Inferior parietal cortex (tissue), 1 donor: ENCODE results near the gene KRTAP4-7.
"Not testable (repeated sequence)": the region's sequence is repeated elsewhere in the genome, so short reads cannot be mapped to it uniquely, and the experiment has no call there.

Source experiments
- DNase-seq: peaks from one replicate; pipeline ENCODE4 v3.0.0-alpha.2; 2016; ENCODE audit errors: extremely low spot score

KRTAP4-7 gene

DNA sequence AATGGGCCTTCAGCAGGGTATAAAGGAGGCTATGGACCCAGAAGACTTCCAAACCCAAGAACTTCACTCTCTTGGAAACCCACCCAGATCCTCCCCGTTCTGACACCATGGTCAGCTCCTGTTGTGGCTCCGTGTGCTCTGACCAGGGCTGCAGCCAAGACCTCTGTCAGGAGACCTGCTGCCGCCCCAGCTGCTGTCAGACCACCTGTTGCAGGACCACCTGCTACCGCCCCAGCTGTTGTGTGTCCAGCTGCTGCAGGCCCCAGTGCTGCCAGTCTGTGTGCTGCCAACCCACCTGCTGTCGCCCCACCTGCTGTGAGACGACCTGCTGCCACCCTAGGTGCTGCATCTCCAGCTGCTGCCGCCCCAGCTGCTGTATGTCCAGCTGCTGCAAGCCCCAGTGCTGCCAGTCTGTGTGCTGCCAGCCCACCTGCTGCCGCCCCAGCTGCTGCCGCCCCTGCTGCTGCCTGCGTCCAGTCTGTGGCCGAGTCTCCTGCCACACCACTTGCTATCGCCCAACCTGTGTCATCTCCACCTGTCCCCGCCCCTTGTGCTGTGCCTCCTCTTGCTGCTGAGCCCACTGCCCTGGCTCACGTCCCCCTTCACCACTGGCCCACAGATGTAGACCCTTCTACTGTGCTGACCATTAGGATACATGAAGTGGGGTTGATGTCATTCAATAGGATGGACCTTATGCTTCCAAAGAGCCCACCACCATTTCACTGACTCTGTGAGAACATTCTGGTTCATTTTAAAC is at the start of gene KRTAP4-7:
KRTAP4-7 (plus strand) TSS at position 51 of the 757 bp plus-strand sequence; CDS start at position 108, 57 bp downstream.
- DNase-seq, result not testable (repeated sequence)

DNA sequence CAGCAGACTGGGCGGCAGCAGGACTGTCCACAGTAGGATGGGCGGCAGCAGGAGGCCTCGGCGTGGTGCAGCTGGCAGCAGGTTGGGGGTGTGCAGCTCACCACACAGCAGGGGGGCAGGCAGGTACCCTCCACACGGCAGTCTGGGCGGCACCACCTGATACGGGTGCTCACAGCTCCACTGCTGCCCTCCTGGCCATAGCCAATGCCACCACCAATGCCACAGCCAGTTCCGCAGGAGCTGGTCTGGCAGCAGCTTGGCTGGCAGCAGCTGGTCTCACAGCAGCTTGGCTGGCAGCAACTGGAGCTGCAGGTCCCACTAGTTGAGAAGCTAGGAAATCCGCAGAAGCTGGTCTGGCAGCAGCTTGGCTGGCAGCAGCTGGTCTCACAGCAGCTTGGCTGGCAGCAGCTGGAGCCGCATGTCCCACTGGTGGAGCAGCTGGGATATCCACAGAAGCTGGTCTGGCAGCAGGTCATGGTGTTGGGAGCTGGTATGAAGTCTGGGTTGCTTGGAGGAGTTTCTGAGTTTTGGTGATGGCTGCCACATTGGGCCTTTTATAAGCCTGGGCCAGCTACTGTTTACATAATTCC is 49.5 kb upstream of the KRTAP4-7 start, which contains the start of gene KRTAP1-3:
KRTAP1-3 (minus strand) TSS at position 529 of the 590 bp plus-strand sequence; CDS start at position 476, 53 bp downstream.
- not testable (repeated sequence) for DNase-seq

DNA sequence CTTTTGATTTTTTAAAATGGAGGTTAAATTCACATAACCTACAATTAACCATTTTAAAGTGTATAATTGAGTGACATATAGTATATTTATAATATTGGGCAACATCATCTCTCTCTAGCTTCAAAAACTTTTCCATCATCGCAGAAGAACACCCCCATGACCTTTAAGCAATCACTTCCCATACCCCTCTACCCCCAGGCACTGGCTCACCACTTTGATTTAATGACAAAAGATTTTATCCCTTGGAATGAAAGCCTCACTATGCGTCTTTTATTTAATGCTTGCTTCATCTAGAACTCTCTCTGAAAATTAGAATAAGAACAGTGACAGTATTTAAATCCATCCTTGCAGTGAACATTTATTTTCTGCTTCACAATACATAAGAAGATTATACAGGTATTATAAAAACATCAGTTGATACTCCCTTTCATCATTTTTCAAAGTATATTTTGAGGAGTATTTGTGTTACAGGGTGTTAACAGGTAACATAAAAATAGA is 46.0 kb upstream of the KRTAP4-7 start:
- no peak for DNase-seq

DNA sequence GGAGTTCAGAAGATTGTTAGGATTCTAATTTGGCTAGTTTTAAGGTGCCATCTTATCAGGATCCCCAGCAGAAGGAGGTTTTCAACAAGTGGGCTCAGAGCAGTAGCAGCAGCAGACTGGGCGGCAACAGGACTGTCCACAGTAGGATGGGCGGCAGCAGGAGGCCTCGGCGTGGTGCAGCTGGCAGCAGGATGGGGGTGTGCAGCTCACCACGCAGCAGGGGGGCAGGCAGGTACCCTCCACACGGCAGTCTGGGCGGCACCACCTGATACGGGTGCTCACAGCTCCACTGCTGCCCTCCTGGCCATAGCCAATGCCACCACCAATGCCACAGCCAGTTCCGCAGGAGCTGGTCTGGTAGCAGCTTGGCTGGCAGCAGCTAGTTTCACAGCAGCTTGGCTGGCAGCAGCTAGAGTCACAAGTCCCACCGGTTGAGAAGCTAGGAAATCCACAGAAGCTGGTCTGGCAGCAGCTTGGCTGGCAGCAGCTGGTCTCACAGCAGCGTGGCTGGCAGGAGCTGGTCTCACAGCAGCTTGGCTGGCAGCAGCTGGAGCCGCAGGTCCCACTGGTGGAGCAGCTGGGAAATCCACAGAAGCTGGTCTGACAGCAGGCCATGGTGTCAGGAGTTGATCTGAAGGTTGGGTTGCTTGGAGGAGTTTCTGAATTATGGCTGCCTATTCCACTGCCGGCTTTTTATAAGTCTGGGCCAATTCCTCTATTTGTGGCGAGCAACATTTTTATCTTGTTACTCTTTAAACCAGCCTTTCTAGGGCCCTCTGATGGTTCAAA is 43.0 kb upstream of the KRTAP4-7 start, which contains the start of gene KRTAP1-1:
KRTAP1-1 (minus strand) TSS at position 668 of the 789 bp plus-strand sequence; CDS start at position 615, 53 bp downstream.
- not testable (repeated sequence) for DNase-seq

DNA sequence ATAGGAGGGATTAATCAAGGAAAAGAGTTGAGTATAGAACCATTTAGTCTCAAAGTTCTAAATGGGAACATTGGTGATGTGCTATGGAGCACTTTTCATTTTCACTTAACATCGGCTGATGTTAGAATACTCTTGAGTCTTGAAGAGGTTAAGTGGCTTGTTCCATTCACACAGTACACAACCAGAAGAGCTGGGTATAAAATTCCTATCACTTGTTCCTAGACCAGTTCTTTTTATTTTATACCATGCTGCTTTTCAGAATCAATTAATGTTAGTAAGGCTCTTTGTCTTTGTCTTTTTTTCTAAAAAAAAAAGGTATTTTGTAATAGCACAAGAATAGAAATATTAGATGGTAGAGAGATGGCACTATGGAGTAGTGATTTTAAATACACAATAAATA is 41.0 kb upstream of the KRTAP4-7 start:
- DNase-seq, result no peak

DNA sequence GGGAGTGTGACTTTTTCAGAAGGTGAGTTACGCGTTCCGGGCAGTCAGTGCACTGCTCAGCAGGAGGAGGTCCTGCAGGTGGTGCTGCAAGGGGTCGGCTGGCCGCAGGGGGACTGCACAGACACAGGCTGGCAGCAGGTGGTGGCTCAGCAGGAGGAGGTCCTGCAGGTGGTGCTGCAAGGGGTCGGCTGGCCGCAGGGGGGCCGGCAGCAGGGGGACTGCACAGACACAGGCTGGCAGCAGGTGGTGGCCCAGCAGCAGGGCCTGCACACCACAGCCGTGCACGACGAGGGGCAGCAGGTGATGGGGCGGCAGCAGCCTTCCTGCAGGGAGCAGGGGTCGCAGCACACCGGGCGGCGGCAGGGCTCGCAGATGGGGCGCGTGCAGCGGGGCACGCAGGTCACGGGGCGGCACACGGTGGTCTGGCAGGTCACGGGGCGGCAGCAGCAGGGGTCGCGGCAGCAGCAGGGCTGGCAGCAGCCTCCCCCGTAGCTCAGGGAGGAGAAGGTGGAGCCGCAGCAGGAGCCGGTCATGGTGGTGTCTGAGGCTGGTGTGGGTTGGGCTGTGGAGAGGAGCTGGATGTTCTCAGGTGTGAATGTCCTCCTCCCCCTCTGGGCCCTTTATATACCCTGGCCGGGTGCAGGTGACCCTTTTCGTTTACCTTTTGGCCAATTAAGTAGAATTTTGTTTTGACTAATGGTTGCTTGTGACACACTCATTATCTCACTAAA is 37.0 kb upstream of the KRTAP4-7 start, which contains the start of gene KRTAP2-1:
KRTAP2-1 (minus strand) TSS at position 582 of the 731 bp plus-strand sequence; CDS start at position 533, 49 bp downstream.
- not testable (repeated sequence) for DNase-seq

DNA sequence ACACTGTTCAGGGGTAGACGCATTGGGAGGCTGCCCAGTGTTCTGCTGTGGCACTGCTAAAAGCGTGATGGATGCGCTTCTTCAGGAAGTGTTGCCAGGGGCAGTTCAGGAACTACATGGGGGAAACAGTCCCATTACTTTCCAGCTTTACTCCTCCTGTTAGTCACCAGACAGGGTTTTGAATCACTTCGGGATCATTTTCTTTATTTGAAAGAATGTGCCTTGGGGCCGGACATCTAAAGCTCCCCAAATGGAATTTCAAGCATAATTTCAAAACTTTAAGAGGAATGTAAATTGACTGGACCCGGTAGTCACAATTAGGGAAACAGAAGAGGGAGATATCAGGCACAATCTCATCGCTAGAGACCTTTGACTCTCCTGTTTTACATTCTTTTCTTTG is 35.5 kb upstream of the KRTAP4-7 start:
- no peak for DNase-seq

DNA sequence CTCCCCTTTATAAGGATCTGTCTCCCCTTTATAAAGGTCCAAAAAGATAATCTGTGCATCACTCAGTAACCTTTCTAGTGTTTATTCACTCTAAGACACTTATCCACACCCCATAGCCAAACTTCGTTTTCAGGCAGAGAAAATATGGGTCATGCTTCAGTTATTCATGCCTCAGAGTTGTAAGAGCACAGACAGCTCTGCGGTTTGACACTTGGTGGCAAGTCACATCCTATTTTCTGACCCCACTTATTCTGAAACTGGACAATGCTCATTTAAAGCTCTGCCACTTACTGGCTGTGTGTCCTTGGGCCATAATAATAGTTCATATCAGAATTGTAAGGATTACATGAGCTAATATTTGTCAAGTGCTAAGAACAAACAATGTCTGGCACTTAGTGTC is 34.8 kb upstream of the KRTAP4-7 start:
- no peak for DNase-seq

DNA sequence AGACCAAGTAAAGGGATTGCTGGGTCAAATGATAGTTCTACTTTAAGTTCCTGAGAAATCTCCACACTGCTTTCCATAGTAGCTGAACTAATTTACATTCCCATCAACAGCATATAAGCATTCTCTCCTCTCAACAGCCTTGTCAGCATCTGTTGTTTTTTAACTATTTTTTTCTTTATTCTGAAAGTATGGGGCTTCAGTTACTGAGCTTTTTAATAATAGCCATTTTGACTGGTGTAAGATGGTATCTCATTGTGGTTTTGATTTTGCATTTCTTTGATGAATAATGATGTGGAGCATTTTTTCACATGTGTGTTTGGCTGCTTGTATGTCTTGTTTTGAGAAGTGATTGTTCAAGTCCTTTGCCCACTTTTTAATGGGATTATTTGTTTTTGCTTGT is 31.4 kb upstream of the KRTAP4-7 start:
- DNase-seq, result no peak

DNA sequence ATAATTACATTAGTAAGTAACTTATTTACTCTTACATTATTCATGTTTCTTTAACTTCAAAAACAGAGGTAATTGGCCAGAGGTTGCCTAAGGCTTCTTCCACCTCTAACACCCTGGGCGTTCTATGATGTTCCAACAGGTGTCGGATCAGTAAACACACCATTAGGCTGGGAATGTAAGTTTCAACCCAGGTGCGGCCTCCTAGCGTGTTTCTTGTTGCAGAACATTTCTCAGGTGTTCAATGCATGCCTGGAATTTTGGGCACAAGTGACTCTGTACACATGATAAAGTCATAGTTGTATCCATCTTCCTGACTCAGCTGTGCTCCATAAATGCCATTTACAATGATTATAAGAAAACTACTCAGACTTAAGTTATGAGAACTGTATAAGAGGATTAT is 29.9 kb upstream of the KRTAP4-7 start:
- DNase-seq, result no peak

DNA sequence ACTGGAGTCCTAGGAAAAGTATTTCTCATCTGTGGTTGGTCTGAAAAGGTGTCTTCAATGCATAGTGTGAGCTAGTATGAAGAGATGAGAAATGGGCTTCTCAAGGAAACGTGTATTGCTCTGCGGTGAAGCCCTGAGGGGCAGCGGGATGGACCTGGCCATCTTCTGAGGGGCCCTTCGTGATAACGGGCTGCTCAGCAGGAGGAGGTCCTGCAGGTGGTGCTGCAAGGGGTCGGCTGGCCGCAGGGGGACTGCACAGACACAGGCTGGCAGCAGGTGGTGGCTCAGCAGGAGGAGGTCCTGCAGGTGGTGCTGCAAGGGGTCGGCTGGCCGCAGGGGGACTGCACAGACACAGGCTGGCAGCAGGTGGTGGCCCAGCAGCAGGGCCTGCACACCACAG is 29.4 kb upstream of the KRTAP4-7 start:
- not testable (repeated sequence) for DNase-seq

DNA sequence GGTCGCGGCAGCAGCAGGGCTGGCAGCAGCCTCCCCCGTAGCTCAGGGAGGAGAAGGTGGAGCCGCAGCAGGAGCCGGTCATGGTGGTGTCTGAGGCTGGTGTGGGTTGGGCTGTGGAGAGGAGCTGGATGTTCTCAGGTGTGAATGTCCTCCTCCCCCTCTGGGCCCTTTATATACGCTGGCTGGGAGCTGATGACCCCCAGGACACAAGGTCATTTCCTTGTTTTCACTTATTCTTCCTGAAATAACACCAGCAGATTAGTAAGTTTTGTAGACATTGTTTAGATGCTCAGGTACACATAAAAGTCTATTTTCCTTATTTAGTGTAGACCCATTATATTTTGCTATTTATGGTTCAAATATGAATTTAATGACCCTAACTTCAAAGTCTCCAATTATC is 28.8 kb upstream of the KRTAP4-7 start, which contains the start of gene KRTAP2-2:
KRTAP2-2 (minus strand) TSS at position 101 of the 400 bp plus-strand sequence; CDS start at position 82, 19 bp downstream.
- not testable (repeated sequence) for DNase-seq

DNA sequence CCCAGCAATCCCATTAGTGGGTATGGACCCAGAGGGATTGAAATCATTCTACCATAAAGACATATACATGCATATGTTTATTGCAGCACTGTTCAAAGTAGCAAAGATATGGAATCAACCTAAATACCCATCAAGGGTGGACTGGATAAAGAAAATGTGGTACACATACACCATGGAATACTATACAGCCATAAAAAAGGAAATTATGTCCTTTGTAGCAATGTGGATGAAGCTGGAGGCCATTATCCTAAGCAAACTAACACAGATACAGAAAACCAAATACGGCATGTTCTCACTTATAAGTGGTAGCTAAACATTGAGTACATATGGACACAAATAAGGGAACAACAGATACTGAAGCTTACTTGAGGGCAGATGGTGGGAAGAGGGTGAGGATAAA is 26.4 kb upstream of the KRTAP4-7 start:
- DNase-seq, result no peak

DNA sequence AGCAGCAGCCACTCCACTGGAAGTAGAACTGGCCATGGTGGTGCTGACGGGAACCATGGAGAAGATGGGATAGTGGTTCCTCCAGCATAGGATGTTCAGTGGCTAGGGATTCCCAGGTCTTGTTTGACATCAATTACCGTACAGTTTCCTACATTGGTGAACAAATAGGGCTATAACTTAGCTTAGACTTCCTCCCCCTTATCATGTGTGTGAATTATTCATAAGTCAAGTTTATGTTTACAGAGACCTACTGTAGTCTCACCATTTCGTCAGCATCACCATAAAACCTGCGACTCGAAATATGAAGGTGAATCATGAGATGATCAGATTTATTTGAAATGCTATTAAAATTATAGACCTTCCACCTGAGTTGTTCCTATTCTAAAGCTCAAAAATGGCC is 25.2 kb upstream of the KRTAP4-7 start:
- DNase-seq, result no peak

DNA sequence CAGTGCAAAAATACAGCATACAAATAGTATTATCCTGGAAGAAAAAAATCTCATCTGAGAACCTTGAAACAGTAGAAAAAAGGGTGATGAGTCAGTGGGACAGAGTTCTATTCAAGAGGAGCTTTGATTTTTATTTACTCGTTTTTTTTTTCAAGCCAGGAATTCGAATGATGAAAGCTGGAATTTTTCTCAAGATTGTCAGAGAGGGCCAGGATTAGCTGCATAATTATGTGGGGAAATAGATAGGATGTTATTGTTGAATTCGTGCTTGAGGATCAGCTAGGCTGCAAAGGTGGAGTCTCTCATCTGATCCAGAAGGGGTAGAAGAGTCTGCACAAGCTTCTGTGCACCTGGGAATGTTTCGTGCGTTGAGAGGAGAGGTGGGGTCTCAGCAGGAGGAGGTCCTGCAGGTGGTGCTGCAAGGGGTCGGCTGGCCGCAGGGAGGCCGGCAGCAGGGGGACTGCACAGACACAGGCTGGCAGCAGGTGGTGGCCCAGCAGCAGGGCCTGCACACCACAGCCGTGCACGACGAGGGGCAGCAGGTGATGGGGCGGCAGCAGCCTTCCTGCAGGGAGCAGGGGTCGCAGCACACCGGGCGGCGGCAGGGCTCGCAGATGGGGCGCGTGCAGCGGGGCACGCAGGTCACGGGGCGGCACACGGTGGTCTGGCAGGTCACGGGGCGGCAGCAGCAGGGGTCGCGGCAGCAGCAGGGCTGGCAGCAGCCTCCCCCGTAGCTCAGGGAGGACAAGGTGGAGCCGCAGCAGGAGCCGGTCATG is 24.5 kb upstream of the KRTAP4-7 start:
- DNase-seq, result not testable (repeated sequence)

DNA sequence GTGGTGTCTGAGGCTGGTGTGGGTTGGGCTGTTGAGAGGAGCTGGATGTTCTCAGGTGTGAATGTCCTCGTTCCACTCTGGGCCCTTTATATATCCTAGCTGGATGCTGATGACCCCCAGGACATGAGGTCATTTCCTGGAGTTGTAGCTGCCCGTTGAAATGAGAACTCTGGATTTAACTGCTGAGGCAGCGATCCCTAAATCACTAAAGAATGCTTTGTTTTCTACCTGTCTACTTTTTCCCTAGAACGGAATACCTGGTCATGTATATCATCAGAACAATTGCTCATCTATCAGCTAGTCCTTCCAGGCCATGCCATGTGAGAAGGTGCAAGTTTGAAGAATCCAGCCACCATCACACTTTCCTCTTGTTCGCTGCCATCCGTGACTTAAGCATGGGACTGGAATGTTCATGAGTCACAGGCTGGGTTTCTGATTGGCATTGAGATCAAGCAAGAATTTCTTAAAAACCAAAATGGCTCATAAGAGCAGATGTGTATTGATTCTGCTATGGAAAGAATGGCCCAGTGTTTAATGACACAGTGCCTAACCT is 23.8 kb upstream of the KRTAP4-7 start, which contains the start of gene KRTAP2-3:
KRTAP2-3 (minus strand) TSS at position 63 of the 553 bp plus-strand sequence. CDS start 64 bp downstream, outside the sequence.
- DNase-seq, result no peak

DNA sequence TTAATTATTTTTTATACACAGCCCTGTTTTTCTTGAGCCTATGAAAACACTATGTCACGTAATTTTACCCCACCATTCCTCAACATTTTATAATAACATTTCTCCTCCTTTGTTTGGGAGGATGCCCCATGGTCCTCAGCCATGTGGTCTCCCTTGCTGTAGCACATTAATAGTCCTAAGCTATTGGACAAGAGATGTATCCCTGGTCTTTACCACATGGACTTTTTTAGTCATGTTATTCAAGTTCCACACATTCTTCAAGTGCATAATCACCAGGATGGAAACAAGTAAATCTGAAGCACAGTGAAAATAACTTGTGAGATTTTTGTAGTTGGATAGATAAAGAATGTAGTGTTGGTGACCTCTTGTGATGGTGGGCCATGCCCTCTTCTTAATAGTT is 22.0 kb upstream of the KRTAP4-7 start:
- no peak for DNase-seq

DNA sequence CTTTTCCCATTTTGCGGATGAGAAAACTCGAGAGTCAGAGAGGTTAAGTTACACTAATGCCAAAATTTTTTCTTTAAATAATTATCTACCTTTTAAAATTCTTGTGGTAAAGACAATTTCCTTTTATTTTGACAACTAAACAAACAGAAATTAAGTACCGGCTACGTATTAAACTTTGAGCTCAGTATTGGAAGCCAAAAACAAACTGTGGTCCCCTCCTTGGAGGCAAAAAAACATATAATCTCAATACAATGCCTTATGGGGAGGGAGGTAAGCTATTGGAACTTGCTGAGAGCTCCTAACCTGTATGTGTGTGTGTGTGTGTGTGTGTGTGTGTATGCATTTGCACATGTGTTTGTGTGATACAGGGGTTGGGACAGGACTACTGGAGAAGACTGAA is 20.5 kb upstream of the KRTAP4-7 start:
- DNase-seq, result no peak

DNA sequence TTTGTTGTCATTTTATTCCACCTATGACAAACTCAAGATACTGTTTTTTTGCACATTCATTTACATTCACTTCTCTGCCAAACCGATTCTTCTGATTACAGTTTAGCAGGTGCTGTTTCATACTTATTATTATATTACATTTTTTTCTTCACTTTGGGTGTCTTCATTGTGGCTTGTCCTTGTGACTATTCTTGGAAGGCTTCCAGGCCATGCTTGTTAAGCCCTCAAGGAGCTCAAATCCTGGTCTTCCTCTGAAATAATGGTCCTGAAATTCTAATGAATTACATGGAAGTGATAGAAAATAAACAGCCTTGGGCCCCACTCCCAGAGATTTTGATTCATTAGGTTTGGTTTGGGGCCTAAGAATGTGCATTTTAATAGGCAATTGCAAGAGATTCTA is 19.6 kb upstream of the KRTAP4-7 start:
- DNase-seq, result no peak
